Common myeloid progenitor, CD34-positive (primary cell): ENCODE results near the gene ZNF787.

ENCODE experiments used
- CTCF ChIA-PET: fragments of 350-600 bp; sonication (Branson Sonifier 250); formaldehyde crosslinking; loops from one replicate; lab custom pipeline; 2021; ENCODE audit warnings: antibody characterized with exemption; lab: Charles Lee
- POLR2A ChIA-PET: fragments of 350-600 bp; sonication (Branson Sonifier 250); formaldehyde crosslinking; loops from one replicate; lab custom pipeline; 2021; ENCODE audit warnings: antibody characterized with exemption; lab: Charles Lee
- DNase-seq, 3 donors: peaks; one replicate each; pipeline versions ENCODE4 v3.0.0 to v3.0.0-alpha.2; 2013
- H3K27ac ChIP-seq, 2 experiments: 1 replicate in 1 of 2; 2 replicates in 1 of 2; pipeline ENCODE4 v1.7.0; 2013; ENCODE audit warnings: inconsistent platforms in 2 of 2, low read length in 2 of 2, mild to moderate bottlenecking in 2 of 2, low read depth in 1 of 2, moderate library complexity in 1 of 2; ENCODE audit not compliant: severe bottlenecking in 2 of 2, insufficient read depth in 1 of 2, poor library complexity in 1 of 2
- H3K27me3 ChIP-seq, 5 experiments: replicated peaks in 2 of 5; 1 replicate in 3 of 5; 2 replicates in 2 of 5; pipeline versions ENCODE4 v1.6.1 to v1.7.0; 2013; ENCODE audit warnings: low read length in 4 of 5, mild to moderate bottlenecking in 2 of 5, moderate library complexity in 2 of 5, inconsistent platforms in 1 of 5; ENCODE audit not compliant: insufficient read depth in 5 of 5, control insufficient read depth in 4 of 5
- H3K36me3 ChIP-seq, 4 experiments: 1 replicate in 2 of 4; 2 replicates in 2 of 4; pipeline versions ENCODE4 v1.6.1 to v1.7.0; 2013; ENCODE audit warnings: low read length in 3 of 4, control low read depth in 1 of 4, mild to moderate bottlenecking in 1 of 4; ENCODE audit not compliant: control insufficient read depth in 4 of 4, insufficient read depth in 4 of 4
- H3K4me1 ChIP-seq, 4 experiments: 1 replicate in 3 of 4; 2 replicates in 1 of 4; pipeline versions ENCODE4 v1.6.1 to v1.7.1; 2013; ENCODE audit warnings: low read length in 3 of 4, mild to moderate bottlenecking in 3 of 4, control low read depth in 1 of 4, inconsistent platforms in 1 of 4, moderate library complexity in 1 of 4; ENCODE audit not compliant: control insufficient read depth in 4 of 4, insufficient read depth in 4 of 4; ENCODE audit errors: control extremely low read depth in 1 of 4
- H3K4me3 ChIP-seq, 7 experiments: 1 replicate in 4 of 7; 2 replicates in 3 of 7; pipeline versions ENCODE4 v1.5.1 to v1.7.0; 2013; ENCODE audit warnings: mild to moderate bottlenecking in 7 of 7, low read length in 6 of 7, moderate library complexity in 6 of 7, inconsistent platforms in 2 of 7, low read depth in 2 of 7, control low read depth in 1 of 7; ENCODE audit not compliant: insufficient read depth in 4 of 7, control insufficient read depth in 1 of 7; ENCODE audit errors: extremely low read depth in 1 of 7
- H3K9me3 ChIP-seq, 5 experiments: 1 replicate in 4 of 5; 2 replicates in 1 of 5; pipeline versions ENCODE4 v1.6.1 to v1.7.1; 2013; ENCODE audit warnings: low read length in 4 of 5, mild to moderate bottlenecking in 2 of 5, inconsistent platforms in 1 of 5, low read depth in 1 of 5, moderate library complexity in 1 of 5; ENCODE audit not compliant: control insufficient read depth in 4 of 5, insufficient read depth in 2 of 5; ENCODE audit errors: control extremely low read depth in 1 of 5
- WGBS: methylation state at CpG from one replicate; pipeline ENCODE4 v1.1.5; 2013; ENCODE audit not compliant: insufficient coverage; 5-methylcytosine and 5-hydroxymethylcytosine counted together

ZNF787 gene

DNA sequence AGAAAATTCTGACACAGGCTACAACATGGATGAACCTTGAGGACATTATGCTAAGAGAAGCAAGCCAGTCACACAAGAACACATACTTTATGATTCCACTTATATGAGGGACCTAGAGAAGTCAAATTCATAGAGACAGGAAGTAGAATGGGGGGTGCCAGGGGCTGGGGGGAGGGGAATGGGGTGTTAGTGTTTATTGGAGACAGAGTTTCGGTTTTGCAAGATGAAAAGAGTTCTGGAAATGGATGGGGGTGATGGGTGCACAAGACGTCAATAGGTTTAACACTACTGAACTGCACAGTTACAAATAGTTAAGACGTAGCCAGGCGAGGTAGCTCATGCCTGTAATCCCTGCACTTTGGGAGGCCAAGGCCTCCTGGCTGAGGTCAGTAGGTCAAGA lies 3.5 kb upstream of the ZNF787 start:
- WGBS = 89% methylated on average over 4 of the region's 4 CpGs
- Histone ChIP-seq H3K4me3 (no peak overlapping the region), H3K36me3 (peaks cover 0 to under 1% (median 0%) of the 10 kb centered on the region in 4 experiments), H3K4me1 (peaks cover 6 to 16% (median 13%) of the 10 kb centered on the region in 4 experiments), H3K27ac (no peak overlapping the region), H3K27me3 (no peaks in the 10 kb centered on the region), H3K9me3 (no peaks in the 10 kb centered on the region)
- ChIA-PET CTCF (interaction anchor here (1.0 to 1.3 kb wide), 2 partner anchors 9 to 129 kb away, joined by 4 to 6 read pairs; no protein-coding TSS in a partner anchor), POLR2A (no interaction called here)
- no peak for DNase-seq

DNA sequence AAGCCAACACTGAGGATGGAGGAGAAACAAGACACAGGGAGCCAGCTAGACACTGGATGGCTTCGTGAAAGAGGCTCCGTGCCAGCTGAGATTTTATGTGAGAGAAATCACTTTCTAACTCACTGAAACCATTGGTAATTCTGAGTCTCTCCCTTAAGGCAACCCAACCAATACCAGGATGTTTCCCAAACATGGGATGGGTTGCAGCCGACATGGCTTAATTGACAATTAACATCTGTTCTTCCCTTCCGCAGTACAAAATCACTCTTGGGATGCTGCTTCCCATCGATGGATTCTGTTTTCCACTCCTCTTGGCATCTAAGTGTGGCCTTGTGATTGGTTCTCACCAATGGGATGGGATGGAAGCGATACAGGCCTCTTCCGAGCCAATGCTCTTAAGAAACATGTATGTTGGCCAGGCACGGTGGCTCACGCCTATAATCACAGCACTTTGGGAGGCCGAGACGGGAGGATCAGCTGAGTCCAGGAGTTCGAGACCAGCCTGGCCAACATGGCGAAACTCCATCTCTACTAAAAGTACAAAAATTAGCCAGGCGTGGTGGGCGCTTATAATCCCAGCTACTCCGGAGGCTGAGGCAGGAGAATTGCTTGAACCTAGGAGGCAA lies 2.3 kb upstream of the ZNF787 start:
- POLR2A ChIA-PET = interaction anchor here (0.8 kb wide), 1 partner anchor 12 kb away, joined by 3 read pairs; no protein-coding TSS in a partner anchor
- Histone ChIP-seq H3K9me3 (no peaks in the 10 kb centered on the region), H3K4me1 (peaks cover 10 to 28% (median 25%) of the 10 kb centered on the region in 4 experiments), H3K27me3 (no peaks in the 10 kb centered on the region), H3K4me3 (no peak overlapping the region), H3K27ac (no peak overlapping the region), H3K36me3 (peaks cover 0 to 10% (median under 1%) of the 10 kb centered on the region in 4 experiments)
- CTCF ChIA-PET = interaction anchor here (1.0 to 3.4 kb wide), 2 partner anchors 11 to 43 kb away, joined by 3 to 10 read pairs; no protein-coding TSS in a partner anchor
- DNase-seq = no peak
- over 99% methylated on average over 15 of the region's 16 CpGs for WGBS

DNA sequence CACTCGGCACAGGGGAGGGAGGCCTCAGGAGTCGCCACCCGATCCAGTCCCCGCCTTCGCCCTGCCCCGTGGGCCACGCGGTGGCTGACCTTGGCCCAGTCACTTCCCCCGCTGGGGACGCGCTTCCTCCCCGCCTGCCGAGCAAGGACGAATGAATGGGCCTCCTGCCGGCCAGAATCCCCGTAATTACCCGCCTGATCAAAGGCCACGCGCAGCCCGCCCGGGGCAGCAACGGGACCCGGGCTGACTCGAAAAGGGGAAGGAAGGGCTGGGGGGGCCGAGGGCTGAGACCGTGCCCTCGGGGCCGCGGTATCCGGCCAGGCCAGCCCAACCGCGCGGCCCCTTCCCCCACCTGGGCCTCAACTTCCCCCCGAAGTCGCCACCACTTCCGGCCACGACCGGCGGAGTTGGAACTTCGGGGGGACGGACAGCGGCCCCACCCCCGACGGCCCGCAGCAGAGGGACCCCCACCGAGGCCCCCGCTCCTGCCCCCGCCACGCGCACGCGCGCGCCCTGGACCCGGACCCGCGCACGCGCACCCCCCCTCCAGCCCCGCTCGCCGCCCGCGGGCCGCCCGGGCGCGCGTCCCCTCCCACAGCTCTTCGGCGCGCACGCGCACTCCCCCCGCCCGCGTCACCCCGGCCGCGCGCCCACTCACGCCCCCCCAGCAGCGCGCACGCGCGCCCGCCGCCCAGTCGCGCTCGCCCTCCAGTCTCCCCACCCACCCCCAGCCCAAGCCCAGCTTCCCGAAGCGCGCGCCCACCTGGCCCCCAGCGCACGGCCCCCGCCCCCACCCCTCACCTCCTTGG lies 520 bp downstream of the ZNF787 start:
- Histone ChIP-seq H3K27ac (peak overlapping the region; percentile 83 to 90), H3K36me3 (peaks cover 0 to 28% (median 8%) of the 10 kb centered on the region in 4 experiments), H3K4me3 (peak overlapping the region; percentile 53 to 81 (median 71)), H3K9me3 (no peaks in the 10 kb centered on the region), H3K27me3 (no peaks in the 10 kb centered on the region), H3K4me1 (peaks cover 10 to 51% (median 47%) of the 10 kb centered on the region in 4 experiments)
- POLR2A ChIA-PET = interaction anchor here (1.0 to 1.8 kb wide), 7 partner anchors 8 to 54 kb away, joined by 3 to 9 read pairs (median 3); partner anchors contain the start of gene ZNF444
- peak; percentile 92 to 98 (median 97) for DNase-seq
- 0% methylated on average over 43 of the region's 99 CpGs for WGBS
- CTCF ChIA-PET = interaction anchor here (0.7 to 3.4 kb wide), 5 partner anchors 10 to 54 kb away, joined by 3 to 10 read pairs (median 4); no protein-coding TSS in a partner anchor

DNA sequence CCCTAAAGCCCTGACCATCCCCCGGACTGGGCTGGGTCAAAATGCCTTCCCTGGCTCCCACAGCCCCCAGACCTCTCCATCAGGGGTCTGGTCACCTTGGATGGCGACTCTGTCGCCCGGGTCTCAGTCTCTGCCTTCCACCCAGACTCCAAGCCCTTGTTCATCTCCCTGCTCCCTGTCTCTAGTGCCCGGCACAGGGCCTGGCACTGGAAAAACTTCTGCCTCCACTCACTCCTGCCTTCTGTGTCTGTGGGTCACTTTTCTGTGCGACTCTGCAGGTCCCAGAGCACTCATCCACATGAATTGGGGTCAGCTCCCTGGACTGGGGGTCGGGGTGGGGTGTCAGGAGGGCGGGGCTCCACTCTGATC lies 1.1 kb downstream of the ZNF787 start:
- DNase-seq = no peak
- H3K4me3 ChIP-seq = peak overlapping the region; percentile 36 to 79 (median 66)
- POLR2A ChIA-PET = interaction anchor here (1.8 kb wide), 1 partner anchor 8 kb away, joined by 9 read pairs; no protein-coding TSS in a partner anchor
- no peaks in the 10 kb centered on the region for H3K27me3 ChIP-seq
- CTCF ChIA-PET = interaction anchor here (1.0 to 2.1 kb wide), 4 partner anchors 12 to 42 kb away, joined by 3 to 7 read pairs (median 4); no protein-coding TSS in a partner anchor
- H3K36me3 ChIP-seq = peaks cover 0 to 30% (median 8%) of the 10 kb centered on the region in 4 experiments
- peaks cover 10 to 56% (median 51%) of the 10 kb centered on the region in 4 experiments for H3K4me1 ChIP-seq
- H3K27ac ChIP-seq = peak overlapping the region; percentile 83 to 90
- H3K9me3 ChIP-seq = no peaks in the 10 kb centered on the region
- WGBS = 22% methylated on average over 5 of the region's 8 CpGs

- ChIA-PET CTCF (interaction anchor here (1.0 to 2.1 kb wide), 4 partner anchors 11 to 42 kb away, joined by 3 to 7 read pairs (median 4); no protein-coding TSS in a partner anchor), POLR2A (interaction anchor here (1.1 kb wide), 1 partner anchor 14 kb away, joined by 3 read pairs; no protein-coding TSS in a partner anchor)
- peaks cover 0 to 30% (median 8%) of the 10 kb centered on the region in 4 experiments for H3K36me3 ChIP-seq
- no peaks in the 10 kb centered on the region for H3K9me3 ChIP-seq
- 39% methylated on average over 13 of the region's 16 CpGs for WGBS
- peaks cover 10 to 60% (median 55%) of the 10 kb centered on the region in 4 experiments for H3K4me1 ChIP-seq
- H3K27ac ChIP-seq = peak overlapping the region; percentile 83 to 90
- no peaks in the 10 kb centered on the region for H3K27me3 ChIP-seq
- H3K4me3 ChIP-seq = peak overlapping the region in 6 of 7 experiments; percentile 53 to 79 (median 70)
- DNase-seq = no peak
Measured at GRCh38 chr19:56119582-56119978, 1.5 kb downstream of the ZNF787 start.

DNA sequence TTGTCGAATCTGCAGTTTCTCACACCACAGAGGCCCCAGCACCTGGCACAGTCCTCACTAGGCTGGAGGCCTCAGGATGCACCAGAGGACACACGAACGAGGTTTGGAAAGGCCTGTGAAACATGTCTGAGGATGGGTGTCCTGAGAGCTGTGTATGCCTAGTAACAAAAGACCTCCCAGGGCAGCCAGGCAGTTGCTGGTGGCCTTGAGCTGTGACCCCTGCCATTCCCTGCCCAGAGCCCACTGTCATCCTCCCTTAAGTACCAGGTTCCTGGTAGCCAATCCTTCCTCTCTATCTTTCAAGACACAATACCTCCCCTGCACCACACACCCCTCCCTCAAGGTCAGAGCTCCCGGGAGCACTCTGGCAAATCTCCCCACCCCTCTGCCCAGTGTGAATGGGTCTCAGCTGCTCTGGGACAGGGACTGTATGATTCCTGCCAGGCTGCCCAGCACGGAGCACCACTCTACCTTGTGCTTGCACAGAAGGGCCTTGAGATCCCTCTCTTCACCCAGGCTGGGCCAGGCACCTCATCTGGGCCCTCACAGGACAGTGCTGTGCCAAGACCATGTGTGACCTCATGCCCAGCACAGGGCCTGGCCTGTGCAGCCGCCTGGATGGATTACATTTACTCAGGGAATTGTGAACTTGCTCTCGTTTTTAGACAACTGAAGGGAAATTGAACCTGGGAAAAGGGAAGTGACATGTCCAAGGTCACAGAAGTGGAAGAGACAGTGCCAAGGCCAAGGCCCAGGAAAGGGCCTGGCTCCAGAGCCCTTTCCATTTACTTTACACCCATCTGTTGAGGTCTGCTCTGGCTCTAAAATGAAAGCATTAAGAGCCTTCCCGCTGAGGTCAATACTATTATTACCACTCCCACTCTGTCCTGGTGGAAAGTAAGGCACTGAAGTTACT lies 2.2 kb downstream of the ZNF787 start:
- no peaks in the 10 kb centered on the region for H3K9me3 ChIP-seq
- no peak for DNase-seq
- H3K36me3 ChIP-seq = peaks cover 0 to 30% (median 8%) of the 10 kb centered on the region in 4 experiments
- 49% methylated on average over 5 of the region's 8 CpGs for WGBS
- no peaks in the 10 kb centered on the region for H3K27me3 ChIP-seq
- H3K27ac ChIP-seq = peak overlapping the region; percentile 11 to 90
- CTCF ChIA-PET = interaction anchor here (0.8 to 2.1 kb wide), 6 partner anchors 11 to 191 kb away, joined by 3 to 7 read pairs (median 4); no protein-coding TSS in a partner anchor
- H3K4me3 ChIP-seq = peak overlapping the region in 5 of 7 experiments; percentile 61 to 79 (median 74)
- H3K4me1 ChIP-seq = peaks cover 10 to 66% (median 61%) of the 10 kb centered on the region in 4 experiments
- POLR2A ChIA-PET = interaction anchor here (0.8 to 1.1 kb wide), 2 partner anchors 14 to 16 kb away, joined by 3 read pairs; no protein-coding TSS in a partner anchor
